Body of pancreas (tissue), 4 donors: ENCODE data around the gene IGHMBP2. TPM values are rescaled to one million over a fixed set of nuclear protein-coding genes. Genes with fewer than 3 reads are reported as not detected.

Experiments used
- ATAC-seq: fragments of 150-250 bp; one replicate; pipeline ENCODE4 v1.9.1; 2016
- DNase-seq, 4 donors: peaks; one replicate each; pipeline ENCODE4 v3.0.0-alpha.2; 2019
- H3K27ac ChIP-seq, 4 donors: fragments of 200-600 bp; sonication (generic); 1 replicate in 3 of 4; 2 replicates in 1 of 4; pipeline versions ENCODE4 v1.5.1 to v1.6.1; 2016 to 2019; ENCODE audit warnings: mild to moderate bottlenecking in 1 of 4, mixed read lengths in 1 of 4, moderate library complexity in 1 of 4
- H3K27me3 ChIP-seq, 2 donors: fragments of 200-600 bp; sonication (generic); one replicate each; pipeline ENCODE4 v1.6.0; 2016; ENCODE audit warnings: mild to moderate bottlenecking in 1 of 2
- H3K36me3 ChIP-seq, 2 donors: fragments of 200-600 bp; sonication (generic); replicated peaks in 1 of 2; 2 replicates each; pipeline ENCODE4 v1.5.1; 2016; ENCODE audit warnings: low read depth in 2 of 2; ENCODE audit not compliant: insufficient read depth in 1 of 2
- H3K4me1 ChIP-seq: fragments of 200-600 bp; sonication (generic); one replicate; pipeline ENCODE4 v1.6.0; 2016
- H3K4me3 ChIP-seq, 2 donors: fragments of 200-600 bp; sonication (generic); 1 replicate in 1 of 2; 2 replicates in 1 of 2; pipeline ENCODE4 v1.5.1; 2016 to 2019
- H3K9me3 ChIP-seq, 3 donors: fragments of 200-600 bp; sonication (generic); 1 replicate in 2 of 3; 2 replicates in 1 of 3; pipeline ENCODE4 v1.5.1; 2016
- CTCF ChIP-seq, 7 experiments: fragments of 450-650 bp in 4 of 7; fragments of 200-600 bp in 3 of 7; sonication (generic) in 3 of 7; IDR thresholded peaks; one replicate each; pipeline ENCODE4 v1.5.1; 2016 to 2019; ENCODE audit warnings: antibody characterized with exemption in 7 of 7
- POLR2A ChIP-seq, 3 donors: fragments of 450-650 bp; IDR thresholded peaks; one replicate each; pipeline ENCODE4 v1.6.1; 2016; ENCODE audit warnings: antibody characterized with exemption in 3 of 3, mild to moderate bottlenecking in 2 of 3
- WGBS, 2 donors: methylation state at CpG; one replicate each; pipeline ENCODE4 v1.1.5; 2017; 5-methylcytosine and 5-hydroxymethylcytosine counted together
- intact Hi-C: fragments of 100-400 bp; cut with DNase I; formaldehyde crosslinking; loops from one replicate; pipeline ENCODE4 v1.15.1; 2023
- total RNA-seq, 2 donors: library from RNA; depleted of rRNA; stranded (reverse); fragments of >200 nt; gene quantifications; one replicate each; pipeline ENCODE4 v1.1.0, GENCODE V29; 2016

IGHMBP2 gene
- total RNA-seq, 2 donors from 2014 or later: 6.2 to 17.1 TPM

GRCh38 chr11:68904248-68904847 is 657 bp downstream of the IGHMBP2 start:
- intact Hi-C loops: no loop called here
- peak; percentile 37 for ATAC-seq
- Histone ChIP-seq H3K27me3 (no peaks in the 10 kb centered on the region), H3K9me3 (no peaks in the 10 kb centered on the region), H3K4me1 (peaks cover 27% of the 10 kb centered on the region), H3K27ac (peak overlapping the region; percentile 1 to 83 (median 70)), H3K36me3 (peaks cover 0 to 7% of the 10 kb centered on the region in 2 donors), H3K4me3 (peak overlapping the region; percentile 33 to 95)
- DNase-seq: peak; percentile 31 to 48 (median 36)
- WGBS, 2 donors: 0 to 2% methylated on average over 17 to 24 of the region's 24 CpGs
- TF ChIP-seq POLR2A (IDR thresholded peaks at IDR 0.05): no peak
- no peak for TF ChIP-seq CTCF (IDR thresholded peaks at IDR 0.05)

GRCh38 chr11:68905421-68906360 is 2.0 kb downstream of the IGHMBP2 start:
- Histone ChIP-seq H3K36me3 (peaks cover 0 to 13% of the 10 kb centered on the region in 2 donors), H3K27me3 (no peaks in the 10 kb centered on the region), H3K4me1 (peaks cover 27% of the 10 kb centered on the region), H3K9me3 (no peaks in the 10 kb centered on the region), H3K4me3 (no peak overlapping the region), H3K27ac (no peak overlapping the region)
- intact Hi-C loops: no loop called here
- no peak for TF ChIP-seq POLR2A (IDR thresholded peaks at IDR 0.05)
- TF ChIP-seq CTCF (IDR thresholded peaks at IDR 0.05): no peak
- DNase-seq (no peak), ATAC-seq (no peak)
- WGBS, 2 donors: 84 to 88% methylated on average over 19 to 23 of the region's 23 CpGs

GRCh38 chr11:68908273-68908672 is 4.6 kb downstream of the IGHMBP2 start:
- peaks cover 8 to 23% of the 10 kb centered on the region in 2 donors for H3K36me3 ChIP-seq
- ATAC-seq: no peak

GRCh38 chr11:68910965-68911364 is 7.3 kb downstream of the IGHMBP2 start:
- Histone ChIP-seq H3K27me3 (no peaks in the 10 kb centered on the region), H3K4me1 (no peaks in the 10 kb centered on the region), H3K9me3 (no peaks in the 10 kb centered on the region), H3K36me3 (peaks cover 8 to 32% of the 10 kb centered on the region in 2 donors), H3K4me3 (no peak overlapping the region), H3K27ac (no peak overlapping the region)
- DNase-seq: no peak
- ATAC-seq: no peak
- intact Hi-C loops: no loop called here
- 77 to 80% methylated on average over 8 of the region's 8 CpGs for WGBS, 2 donors
- TF ChIP-seq CTCF (IDR thresholded peaks at IDR 0.05) (no peak), POLR2A (IDR thresholded peaks at IDR 0.05) (no peak)

More at GRCh38 chr11:68908273-68908672, 4.6 kb downstream of the IGHMBP2 start:
- Histone ChIP-seq H3K27ac (no peak overlapping the region), H3K9me3 (no peaks in the 10 kb centered on the region), H3K4me1 (peaks cover 10% of the 10 kb centered on the region), H3K27me3 (no peaks in the 10 kb centered on the region), H3K4me3 (no peak overlapping the region)
- WGBS, 2 donors: 83 to 90% methylated on average over 5 of the region's 5 CpGs
- intact Hi-C loops: no loop called here
- TF ChIP-seq CTCF (IDR thresholded peaks at IDR 0.05): no peak
- no peak for TF ChIP-seq POLR2A (IDR thresholded peaks at IDR 0.05)
- DNase-seq: no peak
